ENCODE results near the gene MRPL39. TPM values are rescaled to one million over a fixed set of nuclear protein-coding genes. Genes with fewer than 3 reads are reported as not detected.

Gene MRPL39
- total RNA-seq, 2 donors from 2014 or later, result 44.0 to 50.2 TPM

- peak overlapping the region; percentile 48 to 64 for H3K9ac ChIP-seq (ENCODE audit: low read depth in 2 of 2, low read length in 2 of 2)
- peaks cover 4% of the 10 kb centered on the region for H3K4me1 ChIP-seq
- H3K4me3 ChIP-seq, result peak overlapping the region; percentile 61
- intact Hi-C loops (cut with DNase I), result no loop called here
- peak overlapping the region; percentile 56 for H3K27ac ChIP-seq
- TF ChIP-seq, protein P1, sequence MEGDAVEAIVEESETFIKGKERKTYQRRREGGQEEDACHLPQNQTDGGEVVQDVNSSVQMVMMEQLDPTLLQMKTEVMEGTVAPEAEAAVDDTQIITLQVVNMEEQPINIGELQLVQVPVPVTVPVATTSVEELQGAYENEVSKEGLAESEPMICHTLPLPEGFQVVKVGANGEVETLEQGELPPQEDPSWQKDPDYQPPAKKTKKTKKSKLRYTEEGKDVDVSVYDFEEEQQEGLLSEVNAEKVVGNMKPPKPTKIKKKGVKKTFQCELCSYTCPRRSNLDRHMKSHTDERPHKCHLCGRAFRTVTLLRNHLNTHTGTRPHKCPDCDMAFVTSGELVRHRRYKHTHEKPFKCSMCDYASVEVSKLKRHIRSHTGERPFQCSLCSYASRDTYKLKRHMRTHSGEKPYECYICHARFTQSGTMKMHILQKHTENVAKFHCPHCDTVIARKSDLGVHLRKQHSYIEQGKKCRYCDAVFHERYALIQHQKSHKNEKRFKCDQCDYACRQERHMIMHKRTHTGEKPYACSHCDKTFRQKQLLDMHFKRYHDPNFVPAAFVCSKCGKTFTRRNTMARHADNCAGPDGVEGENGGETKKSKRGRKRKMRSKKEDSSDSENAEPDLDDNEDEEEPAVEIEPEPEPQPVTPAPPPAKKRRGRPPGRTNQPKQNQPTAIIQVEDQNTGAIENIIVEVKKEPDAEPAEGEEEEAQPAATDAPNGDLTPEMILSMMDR (IDR thresholded peaks at IDR 0.05), result no peak
- DNase-seq, result peak; percentile 55
- no peaks in the 10 kb centered on the region for H3K36me3 ChIP-seq
- H3K27me3 ChIP-seq, result no peaks in the 10 kb centered on the region
- H3K9me3 ChIP-seq, result no peaks in the 10 kb centered on the region
Observed at GRCh38 chr21:25561668-25562641, 45.3 kb downstream of the MRPL39 start.

DNA sequence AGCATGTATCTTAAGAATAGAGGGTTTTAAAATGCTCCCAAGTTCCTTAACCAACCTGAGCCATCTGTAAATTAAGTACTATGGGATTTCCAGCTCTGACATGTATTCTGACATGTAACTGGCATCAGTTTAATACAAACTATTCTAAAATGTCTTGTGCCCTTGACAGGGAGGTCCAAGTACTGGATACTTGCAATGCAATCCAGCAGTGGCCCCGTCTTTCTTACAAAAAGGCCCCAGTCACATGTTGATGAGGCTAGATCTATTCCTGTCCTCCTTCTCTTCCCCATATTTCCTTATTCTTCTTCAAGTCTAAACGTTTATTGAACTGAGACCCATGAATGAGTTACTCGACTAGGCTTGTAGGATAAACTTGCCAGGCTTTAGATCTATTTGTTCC is 46.4 kb downstream of the MRPL39 start:
- Histone ChIP-seq H3K4me3 (no peak overlapping the region), H3K9me3 (no peaks in the 10 kb centered on the region), H3K27ac (no peak overlapping the region), H3K36me3 (no peaks in the 10 kb centered on the region), H3K4me1 (peaks cover 4% of the 10 kb centered on the region), H3K9ac (ENCODE audit: low read depth in 2 of 2, low read length in 2 of 2) (no peak overlapping the region), H3K27me3 (no peaks in the 10 kb centered on the region)
- intact Hi-C loops (cut with DNase I), result no loop called here
- TF ChIP-seq, protein P1 (IDR thresholded peaks at IDR 0.05), result no peak
- DNase-seq, result no peak

- Histone ChIP-seq H3K4me1 (peaks cover 4% of the 10 kb centered on the region), H3K9me3 (no peaks in the 10 kb centered on the region), H3K36me3 (no peaks in the 10 kb centered on the region), H3K27ac (no peak overlapping the region), H3K4me3 (no peak overlapping the region), H3K9ac (ENCODE audit: low read depth in 2 of 2, low read length in 2 of 2) (no peak overlapping the region), H3K27me3 (no peaks in the 10 kb centered on the region)
- intact Hi-C loops (cut with DNase I), result no loop called here
- TF ChIP-seq, protein P1 (IDR thresholded peaks at IDR 0.05), result no peak
- DNase-seq, result no peak
Observed at GRCh38 chr21:25560271-25560685, 47.0 kb downstream of the MRPL39 start.

DNA sequence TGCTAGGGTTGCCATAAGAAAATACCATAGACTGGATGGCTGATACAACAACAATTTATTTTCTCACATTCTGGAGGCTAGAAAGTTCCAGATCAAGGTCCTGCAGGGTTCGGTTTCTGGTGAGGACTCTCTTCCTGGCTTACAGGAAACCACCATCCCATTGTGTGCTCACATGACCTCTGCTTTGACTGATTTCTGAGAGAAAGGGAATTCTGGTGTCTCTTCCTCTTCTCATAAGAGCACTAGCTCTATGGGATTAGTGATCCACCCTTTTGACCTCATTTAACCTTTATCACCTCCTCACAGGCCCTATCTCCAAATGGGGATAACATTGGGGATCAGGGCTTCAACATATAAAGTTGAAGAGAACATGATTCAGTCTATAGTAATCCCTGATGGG is 47.5 kb downstream of the MRPL39 start:
- intact Hi-C loops (cut with DNase I), result no loop called here
- Histone ChIP-seq H3K9me3 (no peaks in the 10 kb centered on the region), H3K4me3 (no peak overlapping the region), H3K36me3 (no peaks in the 10 kb centered on the region), H3K27ac (no peak overlapping the region), H3K4me1 (peaks cover 4% of the 10 kb centered on the region), H3K27me3 (no peaks in the 10 kb centered on the region), H3K9ac (ENCODE audit: low read depth in 2 of 2, low read length in 2 of 2) (no peak overlapping the region)
- DNase-seq, result no peak
- TF ChIP-seq, protein P1 (IDR thresholded peaks at IDR 0.05), result no peak

DNA sequence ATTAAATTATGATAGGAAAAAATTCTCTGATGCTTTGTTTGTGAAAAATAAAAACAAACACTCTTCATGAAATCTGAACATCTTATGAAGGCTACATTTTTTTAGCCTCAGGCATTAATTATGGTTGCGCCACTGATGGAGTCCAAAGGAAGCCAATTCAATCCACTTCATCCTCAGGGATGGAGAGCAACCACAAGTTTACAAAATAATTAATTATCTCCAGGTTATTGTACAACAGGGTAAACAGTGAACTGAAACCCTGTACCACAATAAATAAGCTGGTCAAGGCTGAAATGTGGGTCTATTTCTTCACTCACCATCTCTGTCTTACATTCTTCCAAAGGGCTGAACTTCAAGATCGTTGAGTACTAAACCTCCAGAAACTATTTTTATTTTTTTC is 49.2 kb downstream of the MRPL39 start:
- intact Hi-C loops (cut with DNase I), result no loop called here
- Histone ChIP-seq H3K9me3 (no peaks in the 10 kb centered on the region), H3K36me3 (no peaks in the 10 kb centered on the region), H3K9ac (ENCODE audit: low read depth in 2 of 2, low read length in 2 of 2) (no peak overlapping the region), H3K4me1 (peaks cover 2% of the 10 kb centered on the region), H3K27me3 (no peaks in the 10 kb centered on the region), H3K27ac (no peak overlapping the region), H3K4me3 (no peak overlapping the region)
- TF ChIP-seq, protein P1 (IDR thresholded peaks at IDR 0.05), result no peak
- DNase-seq, result no peak
